Mesendoderm (in vitro differentiated cells): Measurements from ENCODE around the gene BAAT.
A peak's percentile ranks its signal among the peaks of the same experiment; 100 is the strongest.

Experiments used
- DNase-seq: peaks from one replicate; pipeline ENCODE4 v3.0.0; 2013
- H2AK5ac ChIP-seq: 2 replicates; pipeline ENCODE4 v1.6.1; 2013; ENCODE audit warnings: low read length, inconsistent platforms
- H2BK120ac ChIP-seq: 2 replicates; pipeline ENCODE4 v1.6.1; 2013; ENCODE audit warnings: low read depth, mild to moderate bottlenecking, low read length, moderate library complexity, mixed read lengths
- H2BK15ac ChIP-seq: replicated peaks from 2 replicates; pipeline ENCODE4 v1.6.1; 2013; ENCODE audit warnings: low read depth, mild to moderate bottlenecking, moderate library complexity
- H2BK5ac ChIP-seq: 2 replicates; pipeline ENCODE4 v1.6.1; 2013; ENCODE audit warnings: low read length, inconsistent platforms
- H3K18ac ChIP-seq: 2 replicates; pipeline ENCODE4 v1.6.1; 2013; ENCODE audit warnings: mild to moderate bottlenecking, low read length, mixed read lengths
- H3K23ac ChIP-seq: one replicate; pipeline ENCODE4 v1.6.1; 2013; ENCODE audit warnings: low read length
- H3K27ac ChIP-seq: 2 replicates; pipeline ENCODE4 v1.5.1; 2013; ENCODE audit warnings: low read depth, mild to moderate bottlenecking, inconsistent platforms, low read length, moderate library complexity
- H3K27me3 ChIP-seq: 2 replicates; pipeline ENCODE4 v1.6.1; 2013; ENCODE audit warnings: low read length, control low read depth, mild to moderate bottlenecking, inconsistent platforms; ENCODE audit not compliant: insufficient read depth, poor library complexity
- H3K36me3 ChIP-seq: 2 replicates; pipeline ENCODE4 v1.6.1; 2013; ENCODE audit warnings: low read length, inconsistent platforms; ENCODE audit not compliant: control insufficient read depth, insufficient read depth
- H3K4ac ChIP-seq: one replicate; pipeline ENCODE4 v1.6.1; 2013; ENCODE audit warnings: low read depth, mild to moderate bottlenecking, low read length, moderate library complexity
- H3K4me1 ChIP-seq: 2 replicates; pipeline ENCODE4 v1.6.1; 2013; ENCODE audit warnings: low read depth, low read length, inconsistent platforms; ENCODE audit not compliant: control insufficient read depth
- H3K4me2 ChIP-seq: 2 replicates; pipeline ENCODE4 v1.6.1; 2013; ENCODE audit warnings: low read length
- H3K4me3 ChIP-seq: 2 replicates; pipeline ENCODE4 v1.5.1; 2013; ENCODE audit warnings: mild to moderate bottlenecking, low read length
- H3K56ac ChIP-seq: one replicate; pipeline ENCODE4 v1.6.1; 2013; ENCODE audit warnings: low read length
- H3K79me1 ChIP-seq: 2 replicates; pipeline ENCODE4 v1.6.1; 2013; ENCODE audit warnings: low read length, inconsistent platforms
- H3K79me2 ChIP-seq: 2 replicates; pipeline ENCODE4 v1.6.1; 2013; ENCODE audit warnings: mild to moderate bottlenecking, low read length; ENCODE audit not compliant: control insufficient read depth, insufficient read depth
- H3K9ac ChIP-seq: 2 replicates; pipeline ENCODE4 v1.6.1; 2013; ENCODE audit warnings: low read length, inconsistent platforms
- H4K5ac ChIP-seq: one replicate; pipeline ENCODE4 v1.6.1; 2013; ENCODE audit warnings: low read length
- H4K8ac ChIP-seq: one replicate; pipeline ENCODE4 v1.6.1; 2013; ENCODE audit warnings: low read depth, mild to moderate bottlenecking, control low read depth, low read length, moderate library complexity
- WGBS: extraction: QIAGEN DNeasy Blood & Tissue Kit; methylation state at CpG from one replicate; pipeline ENCODE4 v1.1.7; 2013; ENCODE audit warnings: low lambda C conversion rate, missing lambda C conversion rate; ENCODE audit not compliant: insufficient coverage; ENCODE audit errors: extremely low coverage; 5-methylcytosine and 5-hydroxymethylcytosine counted together

BAAT gene

DNA sequence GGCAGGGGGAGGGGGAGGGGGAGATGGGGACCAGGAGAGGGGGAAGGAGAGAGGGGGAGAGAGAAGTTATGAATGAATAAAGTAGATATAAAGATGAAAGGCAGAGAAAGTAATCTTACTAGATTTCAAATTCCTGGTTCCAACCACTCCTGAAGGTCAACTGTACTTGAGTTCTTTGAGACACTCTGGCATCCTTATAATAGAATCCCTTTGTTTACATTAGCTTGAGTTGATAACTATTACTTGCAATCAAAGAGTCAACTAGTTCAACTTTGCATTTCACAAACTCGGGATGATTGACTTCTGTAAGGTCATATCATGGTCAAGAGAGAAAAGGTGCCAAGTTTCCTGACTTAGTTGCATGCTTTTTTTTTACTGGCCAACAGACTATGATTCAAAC is 42.2 kb downstream of the BAAT start:
- no peak overlapping the region for H3K18ac ChIP-seq
- no peak overlapping the region for H2BK5ac ChIP-seq
- no peak overlapping the region for H2BK15ac ChIP-seq
- no peak overlapping the region for H3K4me2 ChIP-seq
- no peak for DNase-seq
- no peaks in the 10 kb centered on the region for H3K27me3 ChIP-seq
- WGBS, result no CpG with 5 or more reads among the region's 1 CpG
- H3K56ac ChIP-seq, result no peak overlapping the region
- no peak overlapping the region for H3K4ac ChIP-seq
- no peak overlapping the region for H4K8ac ChIP-seq
- no peak overlapping the region for H3K4me3 ChIP-seq
- no peaks in the 10 kb centered on the region for H3K4me1 ChIP-seq
- no peaks in the 10 kb centered on the region for H3K79me2 ChIP-seq
- no peak overlapping the region for H2BK120ac ChIP-seq
- H3K23ac ChIP-seq, result no peak overlapping the region
- H3K9ac ChIP-seq, result no peak overlapping the region
- H4K5ac ChIP-seq, result no peak overlapping the region
- H3K79me1 ChIP-seq, result no peaks in the 10 kb centered on the region
- no peak overlapping the region for H3K27ac ChIP-seq
- H3K36me3 ChIP-seq, result no peaks in the 10 kb centered on the region
- H2AK5ac ChIP-seq, result no peak overlapping the region

GRCh38 chr9:101341958-101342357 is 42.8 kb downstream of the BAAT start:
- H3K4me3 ChIP-seq, result no peak overlapping the region
- no peak overlapping the region for H2BK5ac ChIP-seq
- no peaks in the 10 kb centered on the region for H3K79me1 ChIP-seq
- H3K27me3 ChIP-seq, result no peaks in the 10 kb centered on the region
- no peak overlapping the region for H2BK120ac ChIP-seq
- H3K36me3 ChIP-seq, result no peaks in the 10 kb centered on the region
- H2AK5ac ChIP-seq, result no peak overlapping the region
- no peak overlapping the region for H3K56ac ChIP-seq
- no peak overlapping the region for H3K9ac ChIP-seq
- no peak overlapping the region for H3K18ac ChIP-seq
- no peak overlapping the region for H4K8ac ChIP-seq
- H2BK15ac ChIP-seq, result no peak overlapping the region
- no peak overlapping the region for H3K4me2 ChIP-seq
- H3K23ac ChIP-seq, result no peak overlapping the region
- H3K4me1 ChIP-seq, result no peaks in the 10 kb centered on the region
- DNase-seq, result no peak
- H3K4ac ChIP-seq, result no peak overlapping the region
- H3K79me2 ChIP-seq, result no peaks in the 10 kb centered on the region
- no peak overlapping the region for H3K27ac ChIP-seq
- H4K5ac ChIP-seq, result no peak overlapping the region

- H3K27ac ChIP-seq, result no peak overlapping the region
- no peak overlapping the region for H3K18ac ChIP-seq
- H4K5ac ChIP-seq, result no peak overlapping the region
- no peak overlapping the region for H3K4me3 ChIP-seq
- H3K4ac ChIP-seq, result no peak overlapping the region
- no peaks in the 10 kb centered on the region for H3K27me3 ChIP-seq
- H2AK5ac ChIP-seq, result no peak overlapping the region
- WGBS, result no CpG with 5 or more reads among the region's 2 CpGs
- H3K23ac ChIP-seq, result no peak overlapping the region
- no peaks in the 10 kb centered on the region for H3K79me2 ChIP-seq
- no peak overlapping the region for H3K56ac ChIP-seq
- no peak overlapping the region for H2BK120ac ChIP-seq
- H3K4me2 ChIP-seq, result no peak overlapping the region
- DNase-seq, result no peak
- no peak overlapping the region for H4K8ac ChIP-seq
- no peaks in the 10 kb centered on the region for H3K36me3 ChIP-seq
- H3K9ac ChIP-seq, result no peak overlapping the region
- no peaks in the 10 kb centered on the region for H3K4me1 ChIP-seq
- no peak overlapping the region for H2BK15ac ChIP-seq
- H3K79me1 ChIP-seq, result no peaks in the 10 kb centered on the region
- no peak overlapping the region for H2BK5ac ChIP-seq
These were observed 47.6 kb downstream of the BAAT start for GRCh38 chr9:101337237-101337636.

DNA sequence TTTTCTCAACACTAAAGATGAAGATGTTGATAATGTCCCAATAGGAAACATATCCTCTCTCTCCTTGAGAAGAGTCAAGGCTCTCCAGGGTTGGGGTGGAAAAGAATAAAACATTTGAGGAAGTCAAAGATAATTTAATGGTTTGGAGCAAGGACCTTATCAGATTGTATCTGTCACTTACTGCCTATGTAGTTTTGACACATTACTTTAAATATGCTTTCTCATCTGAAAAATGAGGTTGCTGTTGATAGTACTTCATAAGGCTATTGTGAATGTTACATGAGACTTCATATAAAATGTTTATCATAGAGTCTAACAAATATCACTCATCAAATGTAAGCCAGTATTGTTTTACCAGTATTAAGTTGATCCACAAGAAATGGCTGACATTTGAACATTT is 48.7 kb downstream of the BAAT start:
- Histone ChIP-seq H3K27ac (no peak overlapping the region), H2BK5ac (no peak overlapping the region), H3K18ac (no peak overlapping the region), H3K36me3 (no peaks in the 10 kb centered on the region), H3K56ac (no peak overlapping the region), H3K9ac (no peak overlapping the region), H3K79me2 (no peaks in the 10 kb centered on the region), H2AK5ac (no peak overlapping the region), H2BK15ac (no peak overlapping the region), H2BK120ac (no peak overlapping the region), H3K79me1 (no peaks in the 10 kb centered on the region), H3K4me3 (no peak overlapping the region), H3K4ac (no peak overlapping the region), H3K4me1 (no peaks in the 10 kb centered on the region), H4K5ac (no peak overlapping the region), H3K4me2 (no peak overlapping the region), H3K23ac (no peak overlapping the region), H4K8ac (no peak overlapping the region), H3K27me3 (no peaks in the 10 kb centered on the region)
- DNase-seq, result no peak

- no peak for DNase-seq
- H3K4me3 ChIP-seq, result no peak overlapping the region
- H3K27me3 ChIP-seq, result no peaks in the 10 kb centered on the region
- H2BK15ac ChIP-seq, result no peak overlapping the region
- WGBS, result no CpG with 5 or more reads among the region's 25 CpGs
- no peaks in the 10 kb centered on the region for H3K36me3 ChIP-seq
- no peak overlapping the region for H3K23ac ChIP-seq
- no peaks in the 10 kb centered on the region for H3K79me1 ChIP-seq
- H3K56ac ChIP-seq, result no peak overlapping the region
- H4K5ac ChIP-seq, result no peak overlapping the region
- H3K79me2 ChIP-seq, result no peaks in the 10 kb centered on the region
- H3K18ac ChIP-seq, result no peak overlapping the region
- no peak overlapping the region for H2BK120ac ChIP-seq
- H3K9ac ChIP-seq, result no peak overlapping the region
- H2AK5ac ChIP-seq, result no peak overlapping the region
- H2BK5ac ChIP-seq, result no peak overlapping the region
- H3K4me1 ChIP-seq, result no peaks in the 10 kb centered on the region
- no peak overlapping the region for H3K4me2 ChIP-seq
- H4K8ac ChIP-seq, result no peak overlapping the region
- H3K4ac ChIP-seq, result no peak overlapping the region
- H3K27ac ChIP-seq, result no peak overlapping the region
These were observed 50.7 kb downstream of the BAAT start for GRCh38 chr9:101333926-101334702.

DNA sequence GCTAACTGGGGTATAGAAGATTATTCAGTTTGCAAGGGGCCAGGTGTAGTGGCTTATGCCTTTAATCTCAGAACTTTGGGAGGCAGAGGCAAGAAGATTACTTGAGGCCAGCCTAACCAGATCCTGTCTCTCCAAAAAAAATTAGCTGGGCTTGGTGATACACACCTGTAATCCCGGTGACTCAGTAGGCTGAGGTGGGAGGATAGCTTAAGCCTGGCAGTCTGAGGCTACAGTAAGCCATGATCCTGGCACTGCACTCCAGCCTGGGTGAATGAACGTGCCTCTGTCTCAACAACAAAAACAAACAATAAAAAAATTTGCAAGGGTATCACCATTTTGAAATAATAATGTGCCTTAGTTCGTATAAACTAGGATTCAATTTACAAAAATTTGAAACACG is 51.3 kb downstream of the BAAT start:
- Histone ChIP-seq H3K9ac (no peak overlapping the region), H3K79me2 (no peaks in the 10 kb centered on the region), H3K18ac (no peak overlapping the region), H2AK5ac (no peak overlapping the region), H3K4me2 (no peak overlapping the region), H4K8ac (peak overlapping the region; percentile 13), H3K36me3 (no peaks in the 10 kb centered on the region), H4K5ac (no peak overlapping the region), H2BK120ac (no peak overlapping the region), H3K79me1 (no peaks in the 10 kb centered on the region), H3K4me3 (no peak overlapping the region), H2BK5ac (no peak overlapping the region), H3K56ac (no peak overlapping the region), H3K23ac (no peak overlapping the region), H3K4ac (no peak overlapping the region), H3K27ac (no peak overlapping the region), H3K27me3 (no peaks in the 10 kb centered on the region), H3K4me1 (no peaks in the 10 kb centered on the region), H2BK15ac (no peak overlapping the region)
- no CpG with 5 or more reads among the region's 4 CpGs for WGBS
- DNase-seq, result no peak
